GM18498 (cell line): Measurements from ENCODE around the gene CCBE1.
"Not testable (repeated sequence)": the region's sequence is repeated elsewhere in the genome, so short reads cannot be mapped to it uniquely, and the experiment has no call there.

Experiments
- ATAC-seq: cut with Tn5 transposase; IDR thresholded peaks from one replicate; pipeline ENCODE4 v1.9.1; 2021; ENCODE audit warnings: mild to moderate bottlenecking, moderate library complexity; ENCODE audit not compliant: unreplicated experiment

CCBE1 gene

GRCh38 chr18:59685501-59685900 lies 11.7 kb downstream of the CCBE1 start:
- ATAC-seq, result no peak

- no peak for ATAC-seq
Observed at GRCh38 chr18:59684777-59685176, 12.4 kb downstream of the CCBE1 start.

- ATAC-seq, result no peak
Observed at GRCh38 chr18:59681521-59682004, 15.7 kb downstream of the CCBE1 start.

GRCh38 chr18:59681051-59681450 lies 16.2 kb downstream of the CCBE1 start:
- no peak for ATAC-seq

GRCh38 chr18:59675346-59675745 lies 21.9 kb downstream of the CCBE1 start:
- no peak for ATAC-seq

- ATAC-seq, result no peak
Observed at GRCh38 chr18:59674903-59675270, 22.3 kb downstream of the CCBE1 start.

- ATAC-seq, result no peak
Observed at GRCh38 chr18:59674186-59674902, 22.9 kb downstream of the CCBE1 start.

- no peak for ATAC-seq
Observed at GRCh38 chr18:59672235-59672711, 24.9 kb downstream of the CCBE1 start.

GRCh38 chr18:59671551-59671950 lies 25.7 kb downstream of the CCBE1 start:
- ATAC-seq, result no peak

GRCh38 chr18:59669872-59670657 lies 27.2 kb downstream of the CCBE1 start:
- no peak for ATAC-seq

GRCh38 chr18:59667488-59667887 lies 29.7 kb downstream of the CCBE1 start:
- ATAC-seq, result no peak

- ATAC-seq, result not testable (repeated sequence)
Observed at GRCh38 chr18:59666007-59666402, 31.2 kb downstream of the CCBE1 start.

GRCh38 chr18:59665057-59666006 lies 31.9 kb downstream of the CCBE1 start:
- no peak for ATAC-seq

- ATAC-seq, result no peak
Observed at GRCh38 chr18:59664329-59664728, 32.9 kb downstream of the CCBE1 start.

GRCh38 chr18:59663096-59663495 lies 34.1 kb downstream of the CCBE1 start:
- ATAC-seq, result no peak

GRCh38 chr18:59661891-59662701 lies 35.1 kb downstream of the CCBE1 start:
- ATAC-seq, result no peak

- ATAC-seq, result no peak
Observed at GRCh38 chr18:59660786-59661743, 36.2 kb downstream of the CCBE1 start.

GRCh38 chr18:59660366-59660765 lies 36.9 kb downstream of the CCBE1 start:
- ATAC-seq, result no peak
